ENCODE measurements around the gene RANBP9.

Gene RANBP9

GRCh38 chr6:13672904-13673303, 38.7 kb downstream of the RANBP9 start:
- no peaks in the 10 kb centered on the region for H4K20me1 ChIP-seq (ENCODE audit: control insufficient read depth, insufficient read depth, low read depth, low read length)
- TF ChIP-seq EZH2phosphoT487 (IDR thresholded peaks at IDR 0.05; ENCODE audit: borderline replicate concordance, low read length) = no peak
- no peak for TF ChIP-seq CTCF (IDR thresholded peaks at IDR 0.05; ENCODE audit: low read depth, low read length, poor library complexity, severe bottlenecking)
- H3K36me3 ChIP-seq (ENCODE audit: control insufficient read depth, low read length) = peaks cover 16% of the 10 kb centered on the region
- H3K9me2 ChIP-seq (replicated peaks; ENCODE audit: control insufficient read depth, low read length) = no peaks in the 10 kb centered on the region
- no peaks in the 10 kb centered on the region for H3F3A ChIP-seq (ENCODE audit: control insufficient read depth, insufficient read depth)
- no peak overlapping the region for H3K4me2 ChIP-seq (ENCODE audit: low read length)
- H3K9me3 ChIP-seq (ENCODE audit: control insufficient read depth, insufficient read depth, low read length) = peaks cover 5% of the 10 kb centered on the region; the same call in 1 of the 2 replicates
- H3K4me3 ChIP-seq (ENCODE audit: low read length) = no peak overlapping the region
- no peak overlapping the region for H3K27ac ChIP-seq (ENCODE audit: low read depth, low read length)
- peaks cover 100% of the 10 kb centered on the region for H3K79me2 ChIP-seq (ENCODE audit: control insufficient read depth, low read length)
- peaks cover 6% of the 10 kb centered on the region; the same call in 1 of the 2 replicates for H3K4me1 ChIP-seq (ENCODE audit: control insufficient read depth, low read length)
- no peaks in the 10 kb centered on the region for H3K27me3 ChIP-seq (ENCODE audit: control insufficient read depth, low read length)

- no peaks in the 10 kb centered on the region for H3K9me2 ChIP-seq (replicated peaks; ENCODE audit: control insufficient read depth, low read length)
- H3K4me1 ChIP-seq (ENCODE audit: control insufficient read depth, low read length) = peaks cover 6% of the 10 kb centered on the region; the same call in 1 of the 2 replicates
- no peak overlapping the region for H3K4me2 ChIP-seq (ENCODE audit: low read length)
- peaks cover under 1% of the 10 kb centered on the region; the same call in 1 of the 2 replicates for H3K9me3 ChIP-seq (ENCODE audit: control insufficient read depth, insufficient read depth, low read length)
- H3K27me3 ChIP-seq (ENCODE audit: control insufficient read depth, low read length) = no peaks in the 10 kb centered on the region
- H3K36me3 ChIP-seq (ENCODE audit: control insufficient read depth, low read length) = peaks cover 7% of the 10 kb centered on the region
- H3F3A ChIP-seq (ENCODE audit: control insufficient read depth, insufficient read depth) = no peaks in the 10 kb centered on the region
- no peak overlapping the region for H3K4me3 ChIP-seq (ENCODE audit: low read length)
- peaks cover 100% of the 10 kb centered on the region for H3K79me2 ChIP-seq (ENCODE audit: control insufficient read depth, low read length)
- no peak overlapping the region for H3K27ac ChIP-seq (ENCODE audit: low read depth, low read length)
- no peaks in the 10 kb centered on the region for H4K20me1 ChIP-seq (ENCODE audit: control insufficient read depth, insufficient read depth, low read depth, low read length)
- TF ChIP-seq EZH2phosphoT487 (IDR thresholded peaks at IDR 0.05; ENCODE audit: borderline replicate concordance, low read length) = no peak
- no peak for TF ChIP-seq CTCF (IDR thresholded peaks at IDR 0.05; ENCODE audit: low read depth, low read length, poor library complexity, severe bottlenecking)
Observed at GRCh38 chr6:13671548-13672127, 40.0 kb downstream of the RANBP9 start.

GRCh38 chr6:13669476-13669875, 42.2 kb downstream of the RANBP9 start:
- no peaks in the 10 kb centered on the region for H4K20me1 ChIP-seq (ENCODE audit: control insufficient read depth, insufficient read depth, low read depth, low read length)
- peaks cover 100% of the 10 kb centered on the region for H3K79me2 ChIP-seq (ENCODE audit: control insufficient read depth, low read length)
- peaks cover 22% of the 10 kb centered on the region for H3K4me1 ChIP-seq (ENCODE audit: control insufficient read depth, low read length)
- no peaks in the 10 kb centered on the region for H3K27me3 ChIP-seq (ENCODE audit: control insufficient read depth, low read length)
- no peak overlapping the region for H3K4me3 ChIP-seq (ENCODE audit: low read length)
- no peaks in the 10 kb centered on the region for H3K9me3 ChIP-seq (ENCODE audit: control insufficient read depth, insufficient read depth, low read length)
- TF ChIP-seq EZH2phosphoT487 (IDR thresholded peaks at IDR 0.05; ENCODE audit: borderline replicate concordance, low read length) (no peak), CTCF (IDR thresholded peaks at IDR 0.05; ENCODE audit: low read depth, low read length, poor library complexity, severe bottlenecking) (no peak)
- no peak overlapping the region for H3K4me2 ChIP-seq (ENCODE audit: low read length)
- no peaks in the 10 kb centered on the region for H3K9me2 ChIP-seq (replicated peaks; ENCODE audit: control insufficient read depth, low read length)
- H3F3A ChIP-seq (ENCODE audit: control insufficient read depth, insufficient read depth) = no peaks in the 10 kb centered on the region
- no peak overlapping the region for H3K27ac ChIP-seq (ENCODE audit: low read depth, low read length)
- H3K36me3 ChIP-seq (ENCODE audit: control insufficient read depth, low read length) = peaks cover 7% of the 10 kb centered on the region

All from DOHH2 (cell line).